Chondrocyte (in vitro differentiated cells): Measurements from ENCODE around the gene C12orf57. TPM values are rescaled to one million over a fixed set of nuclear protein-coding genes. Genes with fewer than 3 reads are reported as not detected.
A peak's percentile ranks its signal among the peaks of the same experiment; 100 is the strongest.

Experiments
- DNase-seq: peaks from one replicate; pipeline ENCODE4 v3.0.0; 2021; ENCODE audit warnings: mixed read lengths, low spot score
- H3K27ac Mint-ChIP-seq: one replicate; pipeline ENCODE4 v1.8.0; 2021; ENCODE audit warnings: mild to moderate bottlenecking, moderate library complexity, mixed read lengths; ENCODE audit not compliant: unreplicated experiment
- H3K27me3 Mint-ChIP-seq: 2 replicates; pipeline ENCODE4 v1.8.0; 2021; ENCODE audit warnings: low read depth, mixed read lengths
- H3K36me3 Mint-ChIP-seq: 2 replicates; pipeline ENCODE4 v1.8.0; 2021; ENCODE audit warnings: low read depth, mixed read lengths
- H3K4me1 Mint-ChIP-seq: 2 replicates; pipeline ENCODE4 v1.8.0; 2021; ENCODE audit warnings: low read depth, mild to moderate bottlenecking, mixed read lengths
- H3K4me3 Mint-ChIP-seq: one replicate; pipeline ENCODE4 v1.8.0; 2021; ENCODE audit warnings: mild to moderate bottlenecking, moderate library complexity, mixed read lengths; ENCODE audit not compliant: unreplicated experiment
- H3K9me3 Mint-ChIP-seq: 2 replicates; pipeline ENCODE4 v1.8.0; 2021; ENCODE audit warnings: low read depth, mixed read lengths
- CTCF ChIP-seq: fragments of 200-600 bp; sonication (generic); IDR thresholded peaks from 2 replicates; pipeline ENCODE4 v1.5.0; 2021; ENCODE audit warnings: antibody characterized with exemption, mild to moderate bottlenecking, moderate library complexity
- total RNA-seq: library from RNA; stranded (reverse); gene quantifications from 3 replicates; pipeline ENCODE4 v1.2.1, GENCODE V29; 2021

The C12orf57 gene
- total RNA-seq, 1 donor from 2014 or later, result 233 TPM

- Mint-ChIP-seq H3K27ac (peak overlapping the region; percentile 92), H3K36me3 (peaks cover 14% of the 10 kb centered on the region), H3K9me3 (no peaks in the 10 kb centered on the region), H3K4me1 (peaks cover 50% of the 10 kb centered on the region), H3K4me3 (peak overlapping the region; percentile 9), H3K27me3 (no peaks in the 10 kb centered on the region)
- DNase-seq, result no peak
- TF ChIP-seq CTCF, result no peak
Measured at GRCh38 chr12:6942331-6942665, 1.5 kb upstream of the C12orf57 start.

GRCh38 chr12:6943389-6943721 is 467 bp upstream of the C12orf57 start:
- no peak for TF ChIP-seq CTCF
- Mint-ChIP-seq H3K4me1 (peaks cover 45% of the 10 kb centered on the region), H3K27me3 (no peaks in the 10 kb centered on the region), H3K4me3 (peak overlapping the region; percentile 91), H3K27ac (peak overlapping the region; percentile 92), H3K36me3 (peaks cover 16% of the 10 kb centered on the region), H3K9me3 (no peaks in the 10 kb centered on the region)
- DNase-seq, result no peak

- Mint-ChIP-seq H3K27ac (peak overlapping the region; percentile 92), H3K36me3 (peaks cover 14% of the 10 kb centered on the region), H3K27me3 (no peaks in the 10 kb centered on the region), H3K4me3 (peak overlapping the region; percentile 91), H3K9me3 (no peaks in the 10 kb centered on the region), H3K4me1 (peaks cover 42% of the 10 kb centered on the region)
- DNase-seq, result no peak
- peak; percentile 95 for TF ChIP-seq CTCF
Measured at GRCh38 chr12:6944381-6945186, 762 bp downstream of the C12orf57 start.

- H3K4me1 Mint-ChIP-seq, result peaks cover 39% of the 10 kb centered on the region
- no peak for TF ChIP-seq CTCF
- peak overlapping the region; percentile 91 for H3K4me3 Mint-ChIP-seq
- H3K36me3 Mint-ChIP-seq, result peaks cover 10% of the 10 kb centered on the region
- no peaks in the 10 kb centered on the region for H3K27me3 Mint-ChIP-seq
- H3K9me3 Mint-ChIP-seq, result no peaks in the 10 kb centered on the region
- no peak for DNase-seq
- H3K27ac Mint-ChIP-seq, result no peak overlapping the region
Measured at GRCh38 chr12:6945613-6946012, 1.8 kb downstream of the C12orf57 start.

- Mint-ChIP-seq H3K9me3 (no peaks in the 10 kb centered on the region), H3K4me1 (peaks cover 36% of the 10 kb centered on the region), H3K27ac (no peak overlapping the region), H3K36me3 (peaks cover 8% of the 10 kb centered on the region), H3K4me3 (no peak overlapping the region), H3K27me3 (no peaks in the 10 kb centered on the region)
- no peak for DNase-seq
- TF ChIP-seq CTCF, result no peak
Measured at GRCh38 chr12:6946033-6946919, 2.5 kb downstream of the C12orf57 start.
